Cortex of kidney (tissue), 1 donor: ENCODE results near the gene ANKRD53.

Experiments
- DNase-seq: peaks from one replicate; lab custom pipeline; 2025; lab: John Stamatoyannopoulos, UW

ANKRD53 gene

DNA sequence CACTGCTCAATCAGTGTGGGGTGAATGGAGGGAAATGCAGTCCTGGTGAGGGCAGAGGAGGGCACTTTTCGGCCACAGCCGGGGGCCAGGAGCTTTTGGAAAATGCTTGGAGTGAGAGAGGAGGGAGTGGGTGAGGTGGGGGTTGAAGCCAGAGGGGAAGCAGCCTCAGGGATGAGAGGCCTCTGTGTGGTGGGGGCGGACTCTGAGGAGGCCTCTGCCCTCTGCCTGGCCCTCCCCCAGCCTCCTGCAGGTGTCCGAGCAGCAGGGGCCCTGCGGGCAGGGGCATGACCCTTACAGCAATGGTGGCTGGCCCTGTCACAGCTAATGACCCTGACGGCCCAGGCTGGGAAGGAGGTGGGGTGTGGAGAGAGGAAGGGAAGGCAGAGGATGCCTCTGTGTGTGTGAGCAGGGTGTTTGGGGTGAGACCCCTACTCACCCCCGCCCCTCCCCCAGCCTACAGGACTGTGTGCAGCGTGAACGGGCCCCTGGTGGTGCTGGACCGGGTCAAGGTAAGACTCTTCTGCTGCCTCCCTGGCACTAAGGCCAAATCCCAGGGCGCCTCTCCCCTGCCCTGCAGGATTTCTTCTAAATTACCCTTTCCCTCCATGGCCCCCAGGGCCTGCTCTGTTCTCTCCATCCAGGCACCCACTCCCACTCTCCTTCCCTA is 35.1 kb upstream of the ANKRD53 start:
- no peak for DNase-seq

DNA sequence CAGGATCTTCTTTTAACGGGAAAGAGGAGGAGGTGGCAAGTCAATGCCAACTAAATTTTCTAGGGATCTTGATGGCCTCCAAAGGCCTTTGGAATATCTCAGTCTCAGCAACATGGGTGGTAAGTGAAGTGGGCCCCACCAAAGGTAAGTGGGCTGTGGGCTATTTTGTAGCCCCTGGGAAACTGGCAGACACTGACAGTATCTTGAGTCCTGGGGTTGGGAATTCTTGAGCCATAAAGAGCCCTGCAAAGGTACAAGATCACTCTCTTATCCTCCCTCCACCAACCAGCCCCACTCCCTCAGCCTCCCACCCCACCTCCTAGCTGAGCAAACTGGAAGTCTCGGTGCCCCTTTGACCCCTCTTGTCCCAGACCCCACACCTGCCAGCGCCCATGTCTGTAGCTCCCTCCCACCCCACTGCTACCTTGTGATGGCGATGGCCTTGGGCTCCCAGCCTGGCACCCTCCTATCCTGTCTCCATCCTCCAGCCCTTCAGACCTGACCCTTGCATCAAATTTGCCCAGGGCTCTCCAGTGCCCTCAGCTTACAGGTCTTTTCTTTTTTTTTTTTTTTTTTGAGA is 34.2 kb upstream of the ANKRD53 start:
- no peak for DNase-seq

DNA sequence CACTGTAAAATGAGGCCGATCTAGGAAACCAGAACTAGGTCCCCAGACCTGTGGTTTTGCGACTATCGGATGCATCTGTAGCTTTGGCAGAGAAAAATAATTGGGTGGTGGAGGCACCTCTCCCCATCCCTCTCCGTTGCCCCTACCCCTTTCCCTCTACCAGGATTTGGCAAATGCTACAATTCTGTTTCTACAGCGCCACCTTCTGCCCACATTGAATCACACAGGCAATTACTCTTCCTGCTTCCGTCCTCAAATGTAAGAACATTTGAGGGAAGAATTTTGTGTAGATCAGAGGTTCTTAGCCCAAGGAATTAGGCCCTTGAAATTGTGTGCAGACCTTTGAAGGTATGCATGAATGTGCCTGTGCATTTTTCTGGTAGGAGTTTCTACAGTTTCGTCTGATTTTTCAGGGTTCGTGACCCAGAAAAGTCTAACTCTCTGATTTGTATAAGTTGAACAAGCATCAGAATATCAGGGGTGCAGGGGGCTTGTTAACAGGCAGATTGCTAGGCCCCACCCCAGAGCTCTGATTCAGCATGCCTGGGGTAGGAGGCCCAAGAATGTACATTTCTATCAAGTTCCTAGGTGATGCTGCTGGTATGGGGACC is 31.5 kb upstream of the ANKRD53 start:
- DNase-seq: no peak

DNA sequence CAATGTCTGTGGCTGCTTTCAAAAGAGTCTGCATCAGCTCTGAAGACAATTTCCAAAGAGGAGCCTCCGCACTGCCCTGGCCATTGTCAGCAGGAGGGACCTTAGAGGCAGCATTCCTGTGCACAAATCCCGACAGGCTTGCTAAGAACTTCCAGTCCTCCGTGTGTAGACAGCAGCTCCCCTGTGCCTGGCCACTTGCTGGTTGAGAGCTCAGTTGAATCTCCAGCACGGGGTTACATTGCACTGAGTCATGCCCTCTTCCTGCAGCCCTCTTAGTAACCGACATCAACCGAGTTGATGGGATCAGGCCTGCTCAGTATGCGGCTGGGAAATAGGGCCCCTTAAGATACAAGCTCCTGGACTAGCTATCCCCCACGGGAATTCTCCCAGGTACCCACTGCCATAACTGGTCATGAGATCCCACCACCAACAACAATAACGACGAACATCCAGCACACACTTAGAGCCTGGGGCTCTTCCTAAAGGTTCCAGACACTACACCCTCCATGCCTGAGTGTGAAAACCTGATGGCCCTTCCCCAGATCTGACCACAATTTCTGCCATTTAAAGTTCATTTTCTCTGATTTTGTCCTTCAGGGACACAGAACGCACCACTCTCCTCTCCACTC is 30.8 kb upstream of the ANKRD53 start:
- DNase-seq: no peak

- DNase-seq: no peak
Observed at GRCh38 chr2:70948337-70949003, 30.0 kb upstream of the ANKRD53 start.

DNA sequence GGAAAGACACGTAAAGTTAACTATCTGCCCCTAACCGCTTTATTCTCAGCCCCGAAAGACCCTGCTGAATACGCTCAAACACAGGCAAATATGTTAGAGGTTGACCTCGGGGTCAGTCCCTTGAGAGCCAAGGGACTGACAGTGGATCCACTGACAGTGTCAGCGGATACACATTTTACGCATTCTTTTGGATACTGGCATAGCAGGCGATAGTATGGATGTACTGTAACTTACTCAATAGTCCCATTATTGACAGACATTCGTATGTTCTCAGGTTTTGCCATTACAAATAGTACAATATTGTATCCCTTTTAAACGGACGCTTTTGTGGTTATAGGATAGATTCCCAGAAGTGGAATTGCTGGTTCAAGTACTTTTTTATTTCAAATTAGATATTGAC is 29.3 kb upstream of the ANKRD53 start:
- DNase-seq: no peak

DNA sequence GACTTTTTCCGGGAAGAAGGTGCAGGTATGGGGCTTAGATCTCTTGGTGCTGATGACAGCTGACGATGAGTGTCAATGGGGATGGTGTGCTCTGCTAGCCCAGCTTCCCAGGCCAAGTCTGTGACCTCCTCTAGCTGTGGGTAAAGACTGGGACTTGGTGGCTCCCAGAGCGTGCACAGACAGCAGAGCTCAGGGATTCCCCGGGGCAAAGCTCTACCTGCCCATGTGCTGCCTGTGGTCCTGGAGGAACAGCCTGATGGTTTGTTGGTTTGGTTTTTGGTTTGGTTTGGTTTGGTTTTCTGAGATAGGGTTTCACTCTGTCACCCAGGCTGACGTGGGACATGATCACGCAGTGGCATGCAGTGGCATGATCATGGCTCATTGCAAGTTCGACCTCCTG is 23.5 kb upstream of the ANKRD53 start:
- DNase-seq: no peak

DNA sequence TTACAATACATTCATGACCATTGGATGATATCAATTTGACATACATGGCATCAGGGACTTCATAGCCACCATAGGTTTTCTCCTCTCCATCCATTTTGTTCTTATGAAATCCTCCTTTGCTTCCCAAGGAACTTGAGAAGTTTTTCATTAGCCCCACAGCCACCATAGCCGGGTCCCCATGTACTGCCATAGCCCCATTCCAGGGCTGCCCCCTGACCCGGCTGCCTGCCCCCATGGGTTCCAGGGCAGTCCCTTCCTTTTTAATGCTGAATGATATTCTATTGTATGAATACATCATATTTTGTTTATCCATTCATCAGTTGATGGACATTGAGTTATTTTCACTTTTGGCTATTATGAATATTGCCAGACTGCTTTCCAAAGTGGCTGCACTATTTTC is 22.3 kb upstream of the ANKRD53 start:
- DNase-seq: no peak

GRCh38 chr2:70957798-70958197 is 20.6 kb upstream of the ANKRD53 start:
- DNase-seq: no peak

DNA sequence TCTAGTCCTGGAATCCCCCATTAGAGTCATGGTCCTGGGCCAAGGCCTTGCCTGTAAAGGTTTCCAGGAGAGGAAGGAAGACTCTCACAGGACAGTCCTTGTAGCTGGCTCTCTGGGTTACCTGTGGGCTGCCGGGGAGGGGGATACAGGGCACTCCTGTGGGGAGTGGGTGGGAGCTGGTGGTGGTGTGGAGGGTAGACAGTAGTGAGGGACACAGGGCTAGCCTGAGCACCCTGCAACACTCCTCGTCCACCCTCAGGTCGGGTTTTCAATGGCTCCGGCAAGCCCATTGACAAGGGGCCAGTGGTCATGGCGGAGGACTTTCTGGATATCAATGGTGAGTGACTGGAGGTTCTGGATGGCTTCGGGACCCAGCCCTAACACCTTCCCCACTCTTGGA is 19.7 kb upstream of the ANKRD53 start:
- DNase-seq: no peak

DNA sequence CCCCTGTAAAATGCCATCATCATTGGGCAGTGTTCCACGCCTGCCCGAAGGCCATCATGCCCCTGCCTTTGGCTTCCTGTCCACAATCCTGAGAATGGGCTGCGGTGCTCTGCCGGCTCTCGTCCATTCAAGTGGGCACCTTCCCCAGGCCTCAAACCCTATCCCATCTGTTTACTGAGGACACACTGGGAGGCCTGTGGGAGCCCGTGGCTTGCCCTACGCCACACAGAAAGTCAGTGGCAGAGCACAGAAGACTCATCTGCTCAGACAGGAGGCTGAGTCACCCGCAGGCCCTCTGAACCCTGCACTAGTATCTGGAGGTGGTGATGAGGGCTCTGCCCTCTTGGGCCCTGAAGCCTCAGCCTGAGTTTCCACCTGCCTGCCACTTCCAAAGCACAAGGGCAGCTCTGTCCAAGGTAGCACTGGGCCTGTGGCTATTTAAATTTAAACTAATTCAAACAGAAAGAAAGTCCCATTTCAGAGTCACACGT is 19.1 kb upstream of the ANKRD53 start:
- no peak for DNase-seq

GRCh38 chr2:70959851-70960832 is 18.3 kb upstream of the ANKRD53 start:
- DNase-seq: no peak

DNA sequence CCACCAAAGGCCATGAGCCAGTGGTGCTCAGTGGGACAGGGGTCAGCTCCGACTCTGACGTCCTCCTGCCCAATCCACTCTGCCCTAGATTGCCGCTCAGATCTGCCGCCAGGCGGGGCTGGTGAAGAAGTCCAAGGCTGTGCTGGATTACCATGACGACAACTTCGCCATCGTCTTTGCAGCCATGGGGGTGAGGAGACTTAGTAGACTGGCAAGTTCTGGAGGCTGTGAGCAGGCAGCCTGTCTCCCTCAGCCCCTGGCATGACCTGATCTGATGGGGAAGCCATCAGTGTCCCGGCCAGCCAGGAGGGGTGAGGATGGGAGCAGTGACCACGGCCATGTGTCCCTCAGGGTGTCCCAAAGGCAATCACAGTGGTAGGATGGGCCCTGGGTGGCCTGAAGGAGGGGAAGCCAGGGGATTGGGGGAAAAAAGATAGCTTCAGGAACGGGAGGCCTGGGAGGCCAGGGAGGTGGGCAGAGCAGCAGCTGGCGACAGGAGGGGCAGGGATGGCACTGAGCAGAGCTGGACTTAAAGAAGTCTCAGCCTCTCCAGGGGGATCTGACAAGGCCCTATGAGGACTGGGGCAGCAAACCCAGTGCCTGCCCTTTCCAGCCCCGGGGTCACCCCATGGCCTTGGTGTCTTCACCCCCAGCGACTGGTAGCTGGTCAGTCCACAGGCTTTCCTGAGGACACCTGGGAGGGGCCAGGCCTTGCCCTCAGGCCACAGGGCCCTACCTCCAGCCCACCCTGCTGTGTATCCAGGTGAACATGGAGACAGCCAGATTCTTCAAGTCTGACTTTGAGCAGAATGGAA is 17.4 kb upstream of the ANKRD53 start:
- DNase-seq: no peak

DNA sequence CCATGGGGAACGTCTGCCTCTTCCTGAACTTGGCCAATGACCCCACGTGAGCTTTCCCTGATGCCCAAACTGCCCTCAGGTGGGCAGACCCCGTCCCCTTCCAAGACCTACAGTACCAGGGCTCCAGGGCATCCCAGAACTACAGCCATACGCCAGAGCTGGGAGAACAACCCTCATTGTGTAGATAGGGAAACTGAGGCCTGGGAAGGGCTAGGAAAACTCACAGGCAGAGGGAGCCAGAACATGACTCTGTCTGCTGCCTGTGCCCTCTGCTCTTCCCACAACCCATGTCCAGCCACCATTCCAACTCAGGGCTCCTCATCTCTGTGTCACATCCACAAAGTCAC is 16.8 kb upstream of the ANKRD53 start:
- no peak for DNase-seq

GRCh38 chr2:70962211-70962884 is 16.1 kb upstream of the ANKRD53 start:
- DNase-seq: no peak

DNA sequence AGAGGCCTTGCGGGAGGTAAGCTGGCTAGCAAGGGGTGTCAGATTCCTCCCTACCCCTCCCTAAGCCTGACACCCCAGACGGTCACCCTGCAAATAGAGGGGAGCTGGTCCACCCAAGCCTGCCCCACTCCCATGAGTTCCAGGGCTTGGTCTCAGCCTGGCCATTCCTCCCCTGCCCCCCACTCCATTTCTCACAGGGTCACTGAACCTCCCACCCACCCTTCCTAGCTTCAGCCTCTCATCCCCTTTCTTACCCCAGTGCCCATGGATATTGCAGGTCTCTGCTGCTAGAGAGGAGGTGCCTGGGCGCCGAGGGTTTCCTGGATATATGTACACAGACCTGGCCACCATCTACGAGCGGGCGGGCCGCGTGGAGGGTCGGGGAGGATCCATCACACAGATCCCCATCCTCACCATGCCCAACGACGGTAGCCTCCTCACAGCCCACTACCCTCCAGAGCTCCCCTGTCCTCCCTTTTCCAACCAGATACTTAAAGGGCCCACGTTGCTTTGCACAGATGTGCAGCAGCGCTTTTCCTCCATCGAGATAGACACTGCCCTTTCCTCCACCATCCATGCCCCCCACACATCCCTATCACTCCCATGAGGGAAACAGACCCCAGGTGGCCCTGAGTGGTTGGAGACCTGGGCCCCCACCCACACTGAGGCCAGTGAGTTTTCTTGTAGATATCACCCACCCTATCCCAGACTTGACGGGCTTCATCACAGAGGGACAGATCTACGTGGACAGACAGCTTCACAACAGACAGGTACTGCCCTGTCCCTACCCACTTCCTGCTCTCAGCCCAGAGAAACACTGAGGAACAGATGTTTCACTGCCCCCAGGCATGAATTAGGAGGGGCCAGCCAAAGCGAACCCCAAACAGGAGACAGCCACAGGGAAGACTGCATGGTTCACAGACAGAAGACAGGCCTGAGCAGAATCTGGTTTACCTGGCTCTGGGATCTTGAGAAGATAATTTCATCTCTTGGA is 15.2 kb upstream of the ANKRD53 start:
- no peak for DNase-seq

DNA sequence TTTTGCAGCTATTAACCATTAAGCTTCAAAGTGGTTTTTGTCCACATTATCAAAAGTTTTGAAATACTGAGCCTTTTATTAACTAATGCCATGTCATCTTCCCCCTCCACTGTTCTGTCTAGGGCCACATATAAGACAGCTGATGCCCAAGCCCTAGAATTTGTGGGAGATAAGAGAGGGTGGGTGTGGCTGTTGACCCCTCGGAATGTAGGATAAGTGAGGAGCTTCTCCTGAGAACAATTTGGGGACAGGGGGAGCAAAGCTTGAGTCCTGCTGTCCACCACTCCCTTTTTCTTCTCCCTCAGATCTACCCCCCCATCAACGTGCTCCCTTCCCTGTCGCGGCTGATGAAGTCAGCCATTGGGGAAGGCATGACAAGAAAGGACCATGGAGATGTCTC is 14.3 kb upstream of the ANKRD53 start:
- no peak for DNase-seq

GRCh38 chr2:70964596-70965386 is 13.6 kb upstream of the ANKRD53 start:
- no peak for DNase-seq
